GM12874 (cell line): ENCODE results near the gene SYNPO.

Experiments
- CTCF ChIP-seq: IDR thresholded peaks from 2 replicates; pipeline ENCODE4 v1.5.1; 2011; ENCODE audit warnings: low read depth, mild to moderate bottlenecking, control low read depth, low read length, moderate library complexity; ENCODE audit not compliant: insufficient read depth

Gene SYNPO

DNA sequence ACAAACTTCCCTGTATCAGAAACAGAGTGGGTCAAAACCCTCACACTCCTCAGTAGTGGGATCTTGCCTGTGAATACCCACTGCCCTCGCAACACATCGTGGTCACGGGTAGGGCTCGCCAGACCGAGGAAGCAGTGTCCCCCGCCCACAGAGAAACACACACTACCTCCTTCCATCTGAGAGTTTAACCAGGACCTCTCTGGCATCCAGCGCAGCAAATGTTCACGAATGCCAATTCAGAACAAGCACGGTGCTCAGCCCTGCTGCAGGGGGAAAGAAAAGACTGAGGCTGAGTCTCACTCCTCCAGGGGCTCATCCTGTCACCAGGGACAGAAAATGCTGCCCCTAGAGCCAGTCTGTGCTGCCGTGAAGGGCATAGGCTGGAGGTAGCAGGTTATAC, 42.5 kb upstream of the SYNPO start:
- no peak for TF ChIP-seq CTCF

DNA sequence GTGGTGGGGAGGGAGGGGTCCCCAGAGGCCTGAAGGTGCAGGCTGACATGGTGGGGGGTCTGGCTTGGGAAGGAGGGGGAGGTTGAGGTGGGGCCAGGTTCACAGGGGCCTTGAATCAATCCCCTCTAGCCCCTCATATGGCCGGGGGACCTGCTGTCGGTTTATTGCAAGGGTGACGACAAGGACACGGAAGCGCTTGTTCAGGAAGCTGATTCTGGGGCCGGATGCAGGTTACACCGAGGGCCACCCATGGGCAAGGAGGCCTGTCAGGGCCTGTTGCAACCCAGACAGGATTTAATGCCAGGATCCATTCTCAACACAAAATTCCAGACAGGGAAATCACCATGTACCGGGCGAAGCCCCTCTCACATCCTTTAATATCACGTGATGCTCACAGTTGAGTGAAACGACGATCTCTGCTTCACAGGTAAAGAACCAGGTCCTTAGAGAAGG, 41.6 kb upstream of the SYNPO start:
- no peak for TF ChIP-seq CTCF

- TF ChIP-seq CTCF: no peak
Observed at GRCh38 chr5:150599281-150599680, 41.2 kb upstream of the SYNPO start.

DNA sequence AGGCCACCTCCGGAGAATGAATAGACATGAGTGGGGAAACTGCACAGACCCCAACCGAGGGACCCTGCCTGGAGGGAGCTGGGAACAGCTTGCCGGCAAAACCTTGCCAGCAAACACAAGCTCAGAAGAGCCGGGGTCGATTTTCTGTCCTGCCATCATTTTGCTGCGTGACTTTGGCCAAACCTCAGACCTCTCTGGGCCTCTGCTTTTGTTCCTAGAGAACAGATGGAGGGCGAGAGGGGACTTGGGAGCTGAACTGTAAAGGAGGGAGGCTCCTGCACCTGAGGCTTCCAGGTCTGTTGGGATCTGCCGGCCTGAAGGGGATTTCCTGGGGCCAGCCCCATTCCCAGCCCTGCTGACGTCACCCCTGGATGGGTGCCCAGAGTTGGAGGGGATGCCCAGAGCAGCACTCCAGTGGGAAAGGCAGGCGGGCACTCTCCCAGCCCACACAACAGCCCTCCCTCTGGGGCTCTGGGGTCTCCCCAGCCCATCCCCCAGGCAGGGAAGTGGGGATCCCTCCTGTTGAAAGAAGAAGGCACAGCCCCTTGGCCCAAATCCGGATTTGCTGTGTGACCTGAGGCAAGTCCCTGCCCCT, 40.4 kb upstream of the SYNPO start:
- no peak for TF ChIP-seq CTCF

DNA sequence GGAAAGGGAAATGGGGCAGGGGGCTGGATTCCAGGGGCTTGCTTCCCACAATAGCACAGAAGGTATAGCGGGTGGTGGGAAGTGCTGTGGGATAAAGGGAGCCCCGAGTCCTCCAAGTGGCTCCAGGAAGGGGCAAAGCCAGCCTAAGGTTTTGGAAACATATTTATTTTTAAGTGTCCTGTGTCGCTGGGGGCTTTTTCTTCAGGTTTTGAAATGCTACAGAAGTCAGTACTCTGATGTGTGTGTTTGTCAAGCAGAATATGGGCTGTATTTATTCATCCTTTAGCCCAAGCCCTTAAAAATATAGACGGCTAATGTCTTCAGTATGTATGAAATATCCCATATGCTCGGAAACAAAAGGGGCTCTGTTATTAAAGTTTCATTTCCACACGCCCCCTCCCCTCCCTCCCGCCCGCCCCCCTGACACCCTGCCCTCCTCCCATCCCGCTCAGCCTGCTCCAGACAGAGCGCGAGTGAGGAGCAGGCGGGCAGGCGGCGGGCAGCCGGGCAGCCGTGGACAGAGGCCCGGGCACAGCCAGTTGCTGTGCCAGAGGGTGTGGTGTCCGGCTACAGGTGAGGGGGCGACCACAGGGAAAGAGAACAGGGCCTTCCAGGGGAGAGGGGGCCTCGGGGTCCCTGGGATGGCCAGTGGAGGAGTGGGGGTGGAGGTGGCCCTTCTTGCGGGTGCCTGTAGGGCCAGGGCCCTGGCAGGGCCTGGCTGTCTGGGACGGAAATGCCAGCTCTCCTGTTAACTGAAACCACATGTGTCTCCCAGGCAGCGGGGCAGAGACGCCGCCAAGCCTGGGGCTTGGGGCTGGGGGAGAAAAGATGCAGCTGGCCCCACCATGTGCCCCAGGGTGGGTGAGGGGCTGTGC, 39.6 kb upstream of the SYNPO start:
- TF ChIP-seq CTCF: no peak

- TF ChIP-seq CTCF: no peak
Observed at GRCh38 chr5:150601491-150602345, 38.7 kb upstream of the SYNPO start.

DNA sequence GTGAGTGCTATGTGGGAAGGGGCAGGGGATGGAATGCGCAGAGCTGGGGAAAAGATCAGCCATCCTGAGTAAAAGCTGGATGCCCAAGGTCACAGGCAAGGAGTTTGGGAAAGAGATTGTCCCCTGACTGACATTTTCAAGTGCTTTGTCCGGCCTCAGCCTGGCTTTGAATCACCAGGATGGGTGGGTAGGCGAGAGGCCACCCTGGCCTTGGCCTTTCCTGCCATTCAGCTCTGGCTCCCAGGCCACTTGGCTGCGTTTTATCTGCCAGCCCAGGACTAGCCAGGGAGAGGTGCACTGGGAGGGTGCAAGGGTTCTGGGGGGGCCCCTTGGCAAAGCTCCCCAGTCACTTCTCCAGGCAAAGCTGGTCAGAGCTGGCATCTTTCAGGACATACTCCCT, 37.4 kb upstream of the SYNPO start:
- TF ChIP-seq CTCF: no peak
